Measurements from ENCODE around the gene TMEM106C.

TMEM106C gene

DNA sequence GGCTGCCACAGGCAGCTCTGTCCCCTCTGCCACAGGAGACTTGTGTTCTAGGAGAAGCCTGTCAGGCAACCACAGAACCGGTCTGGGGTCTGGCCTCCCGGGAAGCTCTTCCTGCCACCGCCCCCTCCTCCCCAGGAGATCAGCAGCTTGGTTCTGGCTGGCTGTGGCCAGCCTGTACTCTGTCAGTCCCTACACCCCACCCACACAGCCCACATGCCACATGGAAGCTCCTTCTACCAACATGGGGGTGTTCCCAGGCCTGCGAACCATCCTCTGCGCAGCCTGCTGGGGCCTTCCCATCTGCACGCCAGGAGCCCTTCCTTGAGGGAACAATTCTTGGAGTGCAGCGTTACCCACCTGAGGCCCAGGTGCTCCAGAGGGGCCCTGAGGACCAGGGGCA is 16.8 kb downstream of the TMEM106C start:
- no peak for DNase-seq

DNA sequence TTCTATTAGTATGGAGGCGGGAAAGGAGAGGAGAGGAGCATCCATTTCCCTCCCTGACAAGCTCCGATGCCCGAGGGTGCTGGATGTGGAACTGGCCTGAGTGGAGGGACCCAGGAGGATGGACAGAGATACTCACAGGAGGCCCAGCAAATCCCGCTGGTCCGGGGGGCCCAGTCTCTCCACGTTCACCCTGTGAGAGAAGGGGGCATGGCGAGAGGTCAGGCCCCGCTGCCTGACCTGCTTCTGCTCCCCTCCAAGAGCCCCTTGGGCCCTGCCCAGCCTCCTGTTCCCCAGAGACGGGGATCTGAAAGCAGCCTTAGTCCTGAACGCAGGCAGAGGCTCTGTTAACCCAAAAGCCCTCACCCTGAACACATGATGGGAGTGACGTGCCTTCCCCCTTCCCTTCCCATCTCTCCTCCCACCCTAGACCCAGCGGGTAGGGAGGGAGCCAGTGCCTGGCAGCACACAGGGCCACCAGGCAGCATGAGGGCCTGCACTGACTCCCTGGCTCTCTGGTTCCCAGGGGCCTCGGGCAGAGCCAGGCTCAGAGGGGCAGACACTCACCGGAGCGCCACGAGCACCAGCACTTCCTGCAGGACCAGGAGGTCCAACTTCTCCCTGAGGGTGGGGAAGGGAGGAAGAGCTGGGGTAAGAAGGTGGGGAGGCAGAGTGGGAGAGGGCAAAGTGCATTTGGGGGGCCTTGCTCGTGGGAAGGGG is 17.5 kb downstream of the TMEM106C start:
- DNase-seq: no peak

- DNase-seq: no peak
Observed at GRCh38 chr12:47981496-47982260, 18.3 kb downstream of the TMEM106C start.

DNA sequence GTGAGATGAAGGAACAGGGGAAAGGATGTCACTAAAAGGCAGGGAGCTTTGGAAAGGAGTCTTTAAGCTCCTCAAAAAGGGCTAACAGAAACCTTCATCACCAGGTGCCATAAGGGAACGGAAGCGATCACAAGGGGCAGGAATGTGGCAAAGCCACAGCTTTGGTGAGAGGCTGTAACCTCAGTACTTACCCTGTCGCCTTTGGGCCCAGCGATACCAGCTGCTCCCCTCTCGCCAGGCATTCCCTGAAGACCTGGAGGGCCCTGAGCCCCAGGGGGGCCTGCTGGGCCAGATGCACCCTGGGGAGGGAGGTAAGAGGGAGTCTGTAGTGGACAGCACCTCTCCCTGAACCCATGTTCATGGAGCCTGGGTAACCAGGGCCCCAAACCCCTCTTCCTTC is 18.9 kb downstream of the TMEM106C start:
- DNase-seq: no peak

- no peak for DNase-seq
Observed at GRCh38 chr12:47982770-47983169, 19.4 kb downstream of the TMEM106C start.

DNA sequence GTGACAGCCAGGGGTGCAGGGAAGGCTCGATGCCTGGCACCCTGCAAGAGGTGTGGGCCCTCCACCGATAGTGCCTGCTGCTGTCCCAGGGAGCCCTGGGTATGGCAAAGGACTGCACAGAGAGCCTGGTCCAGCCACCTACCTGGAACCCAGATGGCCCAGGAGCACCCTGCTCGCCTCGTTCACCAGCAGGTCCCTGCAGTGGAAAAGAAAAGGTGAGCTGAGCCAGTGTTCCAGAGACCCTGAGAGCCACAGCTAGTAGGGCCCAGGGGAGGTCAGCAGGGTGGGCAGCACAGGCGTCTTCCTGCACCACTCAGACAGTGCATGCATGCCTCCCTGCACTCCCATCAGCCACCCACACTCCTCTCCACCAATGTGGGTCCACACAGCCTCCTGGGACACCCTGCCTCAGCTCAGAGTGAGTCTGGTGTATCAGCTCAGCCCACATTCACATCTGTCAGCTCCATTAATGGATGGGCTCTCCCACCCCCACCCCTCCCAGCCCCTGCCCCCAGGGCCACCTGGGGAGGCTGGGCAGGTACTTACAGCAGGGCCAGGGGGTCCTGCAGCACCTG is 20.2 kb downstream of the TMEM106C start:
- no peak for DNase-seq

DNA sequence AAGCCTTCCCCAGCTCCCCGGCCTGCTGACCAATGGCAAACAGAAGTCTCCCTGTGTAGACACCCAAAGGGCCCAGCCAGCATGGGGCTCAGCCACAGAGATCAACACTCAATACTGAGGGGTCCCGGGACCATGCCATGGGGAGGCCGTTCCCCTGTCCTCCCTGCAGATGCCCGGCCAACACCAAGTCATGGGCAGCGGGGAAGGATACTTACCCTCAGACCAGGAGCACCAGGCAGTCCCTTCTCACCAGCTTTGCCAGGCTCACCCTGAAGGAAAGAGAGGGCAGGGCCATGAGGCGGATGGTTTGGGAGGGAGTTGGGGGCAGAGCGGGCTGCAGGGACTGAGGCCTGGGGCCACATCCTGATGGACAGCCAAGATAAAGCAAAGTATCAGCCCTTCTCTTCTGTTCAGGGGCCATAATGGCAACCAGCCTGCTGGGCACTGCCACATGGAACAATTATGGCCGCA is 21.0 kb downstream of the TMEM106C start:
- no peak for DNase-seq

GRCh38 chr12:47985596-47986290 is 22.3 kb downstream of the TMEM106C start:
- no peak for DNase-seq

DNA sequence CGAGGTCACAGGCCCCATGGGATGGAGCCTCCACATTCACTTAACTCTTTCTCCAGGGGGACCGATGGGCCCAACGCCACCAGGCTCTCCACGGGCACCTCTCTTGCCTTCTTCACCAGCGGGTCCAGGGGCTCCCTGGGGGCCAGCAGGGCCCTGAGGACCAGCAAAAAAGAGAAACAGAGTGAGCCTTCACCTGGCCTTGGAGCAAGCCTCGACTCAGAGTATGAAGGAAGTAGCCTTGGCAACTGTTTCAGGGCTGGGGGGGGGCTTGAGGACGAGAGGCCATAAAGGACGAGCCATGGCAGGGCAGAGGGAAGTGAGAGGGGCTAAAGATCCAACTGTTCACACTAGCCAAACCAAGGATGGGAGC is 22.9 kb downstream of the TMEM106C start:
- DNase-seq: no peak

- no peak for DNase-seq
Observed at GRCh38 chr12:47986832-47987231, 23.4 kb downstream of the TMEM106C start.

GRCh38 chr12:47987411-47988072 is 24.1 kb downstream of the TMEM106C start:
- DNase-seq: no peak

- no peak for DNase-seq
Observed at GRCh38 chr12:47988073-47989022, 25.0 kb downstream of the TMEM106C start.

GRCh38 chr12:47989023-47989417 is 25.6 kb downstream of the TMEM106C start:
- no peak for DNase-seq

- DNase-seq: no peak
Observed at GRCh38 chr12:47989666-47990065, 26.3 kb downstream of the TMEM106C start.

- DNase-seq: peak; percentile 25
Observed at GRCh38 chr12:47990351-47991105, 27.1 kb downstream of the TMEM106C start.

DNA sequence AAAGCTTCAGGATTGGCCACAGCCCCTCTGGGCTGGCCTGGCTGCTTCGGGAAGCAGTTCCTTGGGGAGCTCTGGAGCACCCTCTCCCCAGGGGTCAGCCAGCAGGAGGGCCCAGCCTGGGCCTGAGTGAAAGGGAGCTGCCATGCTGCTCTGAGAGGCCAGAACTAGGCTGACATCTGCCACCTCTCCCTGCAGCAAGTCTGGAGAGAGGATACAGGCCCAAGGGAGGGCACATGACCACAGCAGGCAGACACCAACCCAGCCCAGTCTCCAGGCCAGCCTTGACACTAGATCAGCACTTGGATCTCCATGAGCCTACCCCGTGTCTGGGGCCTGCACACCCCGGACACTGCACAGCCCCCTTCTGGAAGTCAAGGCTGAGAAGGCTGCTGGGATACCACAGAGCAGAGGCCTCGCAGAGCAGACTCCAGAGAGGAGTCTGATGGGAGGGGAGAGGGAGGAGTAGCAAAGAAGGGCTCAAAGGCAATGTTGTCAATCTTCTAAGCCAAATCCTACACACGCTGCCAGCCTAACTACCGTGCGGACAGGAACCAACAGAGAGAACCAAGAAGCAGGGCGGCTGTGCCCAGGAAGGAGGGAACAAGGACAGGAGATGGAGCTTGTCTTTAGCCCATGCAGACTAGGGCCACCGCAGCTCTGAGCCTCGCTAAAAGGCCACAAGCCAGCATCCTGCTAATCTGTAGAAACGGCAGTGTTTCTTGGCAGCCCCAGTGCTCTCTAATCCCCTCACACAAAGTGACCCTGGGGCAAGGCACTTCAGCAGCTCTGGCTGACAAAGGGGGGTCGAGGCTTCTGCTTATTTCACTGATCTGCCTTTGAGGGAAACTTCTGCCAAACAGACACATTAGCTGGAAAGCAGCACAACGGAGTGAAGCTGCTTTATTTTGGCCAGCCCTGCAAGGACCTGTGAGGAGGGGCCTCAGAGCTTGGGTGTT is 28.0 kb downstream of the TMEM106C start:
- DNase-seq: no peak

GRCh38 chr12:47992776-47993175 is 29.4 kb downstream of the TMEM106C start:
- no peak for DNase-seq

GRCh38 chr12:47993491-47993890 is 30.1 kb downstream of the TMEM106C start:
- no peak for DNase-seq

GRCh38 chr12:47995981-47996401 is 32.6 kb downstream of the TMEM106C start:
- no peak for DNase-seq

- no peak for DNase-seq
Observed at GRCh38 chr12:47997321-47997720, 33.9 kb downstream of the TMEM106C start.

All from activated naive CD4-positive, alpha-beta T cell treated with Interleukin-2 at 50 U/mL for 16 hours (primary cell).